PC-9 (cell line): Measurements from ENCODE around the gene SPACA7. TPM values are rescaled to one million over a fixed set of nuclear protein-coding genes. Genes with fewer than 3 reads are reported as not detected.

Experiments used
- BruUV-seq: library from RNA; stranded (reverse); fragments of 400-500 nt; replicated peaks from 2 replicates; lab custom pipeline; 2021; lab: Mats Ljungman, UMichigan
- CTCF ChIA-PET: fragments of 300-600 bp; sonication (Branson Sonifier 250); formaldehyde crosslinking; loops from one replicate; lab custom pipeline; 2022; ENCODE audit warnings: antibody characterized with exemption; lab: Charles Lee
- POLR2A ChIA-PET: fragments of 300-600 bp; sonication (Branson Sonifier 250); formaldehyde crosslinking; loops from one replicate; lab custom pipeline; 2022; ENCODE audit warnings: antibody characterized with exemption; ENCODE audit not compliant: unreplicated experiment; lab: Charles Lee
- DNase-seq, 2 experiments: peaks; one replicate each; pipeline versions ENCODE4 v3.0.0 to v3.0.0-alpha.2; 2015 to 2022; ENCODE audit warnings: mixed read lengths in 1 of 2
- H2AFZ ChIP-seq: fragments of 200-600 bp; sonication (generic); 2 replicates; pipeline ENCODE4 v1.8.1; 2017; ENCODE audit warnings: antibody characterized with exemption
- H3F3A ChIP-seq: fragments of 200-600 bp; sonication (generic); 2 replicates; pipeline ENCODE4 v1.8.1; 2017; ENCODE audit warnings: antibody characterized with exemption, mild to moderate bottlenecking, low read depth; ENCODE audit not compliant: insufficient read depth
- H3K27ac ChIP-seq: fragments of 200-600 bp; sonication (generic); 2 replicates; pipeline ENCODE4 v1.6.1; 2016; ENCODE audit warnings: mixed run types
- H3K27me3 ChIP-seq: fragments of 200-600 bp; sonication (generic); 2 replicates; pipeline ENCODE4 v1.6.1; 2016; ENCODE audit warnings: low read depth, mixed run types; ENCODE audit not compliant: insufficient read depth
- H3K36me3 ChIP-seq: fragments of 200-600 bp; sonication (generic); 2 replicates; pipeline ENCODE4 v1.6.1; 2016; ENCODE audit warnings: low read depth, mixed run types
- H3K4me1 ChIP-seq: fragments of 200-600 bp; sonication (generic); replicated peaks from 2 replicates; pipeline ENCODE4 v1.6.1; 2016; ENCODE audit warnings: mixed run types; ENCODE audit not compliant: insufficient read depth
- H3K4me2 ChIP-seq: fragments of 200-600 bp; sonication (generic); 2 replicates; pipeline ENCODE4 v1.6.1; 2017; ENCODE audit warnings: mixed run types
- H3K4me3 ChIP-seq: fragments of 200-600 bp; sonication (generic); 2 replicates; pipeline ENCODE4 v1.6.1; 2016; ENCODE audit warnings: mixed run types
- H3K79me2 ChIP-seq: fragments of 200-600 bp; sonication (generic); 2 replicates; pipeline ENCODE4 v1.6.1; 2017; ENCODE audit warnings: low read depth, mixed run types
- H3K9me2 ChIP-seq: fragments of 200-600 bp; sonication (generic); 2 replicates; pipeline ENCODE4 v1.8.1; 2017; ENCODE audit warnings: mild to moderate bottlenecking; ENCODE audit not compliant: insufficient read depth
- H3K9me3 ChIP-seq: fragments of 200-600 bp; sonication (generic); 2 replicates; pipeline ENCODE4 v1.8.1; 2016; ENCODE audit warnings: low read depth; ENCODE audit not compliant: insufficient read depth
- H4K20me1 ChIP-seq: fragments of 200-600 bp; sonication (generic); 2 replicates; pipeline ENCODE4 v1.8.1; 2017; ENCODE audit not compliant: insufficient read depth
- EZH2 ChIP-seq: fragments of 200-600 bp; sonication (generic); IDR thresholded peaks from 2 replicates; pipeline ENCODE4 v1.8.0; 2017; ENCODE audit warnings: antibody characterized with exemption, low read depth
- intact Hi-C: fragments of 100-400 bp; cut with micrococcal nuclease; formaldehyde crosslinking; loops from one replicate; pipeline ENCODE4 v1.10.0; 2022; ENCODE audit not compliant: unreplicated experiment
- total RNA-seq: library from RNA; stranded (reverse); gene quantifications from 2 replicates; pipeline ENCODE4 v1.2.3, GENCODE V29; 2021
- TF ChIP-seq, protein P1 (sequence below): fragments of 200-600 bp; sonication (generic); conservative IDR thresholded peaks from 2 replicates; pipeline ENCODE4 v1.6.1; 2017; ENCODE audit warnings: mixed run types, antibody characterized with exemption, mild to moderate bottlenecking, moderate library complexity

The SPACA7 gene
- total RNA-seq, 1 experiment from 2014 or later = not detected

DNA sequence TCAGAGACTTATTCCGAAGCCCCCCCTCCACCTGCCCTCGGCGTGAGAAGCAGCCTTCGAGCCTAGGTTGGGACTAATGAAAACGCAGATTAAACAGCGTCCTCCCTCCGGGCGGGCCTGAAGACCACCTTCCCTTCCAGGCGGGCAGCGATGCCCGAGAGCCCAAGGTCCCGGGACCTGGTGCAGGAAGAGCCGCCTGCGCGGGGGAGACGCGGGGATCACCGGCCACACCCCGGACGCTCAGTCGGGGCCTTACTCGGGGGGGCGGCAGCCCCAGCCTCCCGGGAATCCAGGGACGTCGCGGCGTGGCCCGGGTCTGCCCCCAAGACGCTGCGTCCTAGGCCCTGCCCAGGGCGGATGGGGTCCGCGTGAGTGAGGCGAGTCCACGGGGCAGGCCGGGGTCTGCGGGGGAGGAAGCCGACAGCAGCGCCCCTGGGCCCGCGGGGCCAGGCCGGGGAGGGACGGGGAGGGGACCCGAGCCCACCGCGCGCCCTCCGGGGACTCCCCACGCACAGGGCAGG, 33.3 kb upstream of the SPACA7 start:
- TF ChIP-seq EZH2 = no peak
- TF ChIP-seq, protein P1, sequence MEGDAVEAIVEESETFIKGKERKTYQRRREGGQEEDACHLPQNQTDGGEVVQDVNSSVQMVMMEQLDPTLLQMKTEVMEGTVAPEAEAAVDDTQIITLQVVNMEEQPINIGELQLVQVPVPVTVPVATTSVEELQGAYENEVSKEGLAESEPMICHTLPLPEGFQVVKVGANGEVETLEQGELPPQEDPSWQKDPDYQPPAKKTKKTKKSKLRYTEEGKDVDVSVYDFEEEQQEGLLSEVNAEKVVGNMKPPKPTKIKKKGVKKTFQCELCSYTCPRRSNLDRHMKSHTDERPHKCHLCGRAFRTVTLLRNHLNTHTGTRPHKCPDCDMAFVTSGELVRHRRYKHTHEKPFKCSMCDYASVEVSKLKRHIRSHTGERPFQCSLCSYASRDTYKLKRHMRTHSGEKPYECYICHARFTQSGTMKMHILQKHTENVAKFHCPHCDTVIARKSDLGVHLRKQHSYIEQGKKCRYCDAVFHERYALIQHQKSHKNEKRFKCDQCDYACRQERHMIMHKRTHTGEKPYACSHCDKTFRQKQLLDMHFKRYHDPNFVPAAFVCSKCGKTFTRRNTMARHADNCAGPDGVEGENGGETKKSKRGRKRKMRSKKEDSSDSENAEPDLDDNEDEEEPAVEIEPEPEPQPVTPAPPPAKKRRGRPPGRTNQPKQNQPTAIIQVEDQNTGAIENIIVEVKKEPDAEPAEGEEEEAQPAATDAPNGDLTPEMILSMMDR = no peak
- no peak for DNase-seq
- ChIA-PET CTCF (no interaction called here), POLR2A (no interaction called here)
- Histone ChIP-seq H3K27me3 (peaks cover 96% of the 10 kb centered on the region), H3F3A (no peaks in the 10 kb centered on the region), H4K20me1 (0 out of 2 replicates have a peak, but pooled peaks cover 4% of the 10 kb centered on the region), H3K9me3 (no peaks in the 10 kb centered on the region), H3K4me2 (no peak overlapping the region), H2AFZ (no peak overlapping the region), H3K79me2 (no peaks in the 10 kb centered on the region), H3K36me3 (no peaks in the 10 kb centered on the region), H3K9me2 (no peaks in the 10 kb centered on the region), H3K27ac (no peak overlapping the region), H3K4me3 (no peak overlapping the region), H3K4me1 (no peaks in the 10 kb centered on the region)
- intact Hi-C loops = no loop called here
- no TSS peak for BruUV-seq

DNA sequence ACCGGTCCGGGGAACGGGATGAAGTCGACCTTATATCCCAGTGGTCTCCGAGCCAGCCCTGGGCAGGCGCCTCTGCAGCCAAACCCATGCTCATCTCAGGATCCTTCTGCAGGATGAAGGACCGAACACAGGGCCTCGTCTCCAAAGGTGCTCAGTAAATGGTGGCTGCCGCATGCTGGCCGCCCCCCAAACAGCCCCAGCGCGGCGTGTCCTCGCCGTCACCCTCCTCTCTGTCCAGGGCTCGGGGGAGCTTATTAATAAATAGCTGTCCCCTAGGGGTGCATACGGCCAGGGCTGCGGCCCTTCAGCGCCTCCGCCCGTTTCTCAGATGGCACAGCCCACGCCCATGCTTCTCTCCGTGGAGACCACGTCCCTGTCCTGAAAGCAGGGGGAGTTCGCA, 32.6 kb upstream of the SPACA7 start:
- H3K4me2 ChIP-seq = no peak overlapping the region
- no peaks in the 10 kb centered on the region for H3K4me1 ChIP-seq
- H4K20me1 ChIP-seq = 0 out of 2 replicates have a peak, but pooled peaks cover 4% of the 10 kb centered on the region
- CTCF ChIA-PET = no interaction called here
- H3K27me3 ChIP-seq = peaks cover 97% of the 10 kb centered on the region
- no peak overlapping the region for H3K4me3 ChIP-seq
- H3K9me2 ChIP-seq = no peaks in the 10 kb centered on the region
- POLR2A ChIA-PET = no interaction called here
- DNase-seq = no peak
- H3K36me3 ChIP-seq = no peaks in the 10 kb centered on the region
- no peaks in the 10 kb centered on the region for H3K79me2 ChIP-seq
- intact Hi-C loops = no loop called here
- no peaks in the 10 kb centered on the region for H3F3A ChIP-seq
- H3K9me3 ChIP-seq = no peaks in the 10 kb centered on the region
- no TSS peak for BruUV-seq
- no peak overlapping the region for H3K27ac ChIP-seq
- TF ChIP-seq, protein P1 = no peak
- TF ChIP-seq EZH2 = no peak; the same call in 1 of the 2 replicates
- H2AFZ ChIP-seq = no peak overlapping the region

DNA sequence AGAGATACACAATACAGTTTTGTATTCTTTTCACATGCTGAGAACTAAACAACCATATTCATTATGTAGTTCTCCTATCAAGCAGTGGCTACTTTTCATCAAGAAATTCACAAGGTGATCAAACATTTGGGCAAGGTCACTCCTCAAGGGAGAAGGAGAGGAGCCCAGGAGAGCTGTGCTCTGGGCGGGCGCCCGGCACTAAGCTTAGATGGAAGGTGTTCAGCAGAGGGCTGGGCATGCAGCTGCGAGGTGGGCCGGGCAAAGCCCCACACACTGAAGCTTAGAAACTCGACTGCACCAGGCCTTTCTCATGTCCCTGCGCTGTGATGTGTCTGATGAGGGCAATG, 30.4 kb upstream of the SPACA7 start:
- H3K27me3 ChIP-seq = peaks cover 98% of the 10 kb centered on the region
- no TSS peak for BruUV-seq
- H3K4me3 ChIP-seq = no peak overlapping the region
- no peak overlapping the region for H3K4me2 ChIP-seq
- ChIA-PET CTCF (no interaction called here), POLR2A (no interaction called here)
- H4K20me1 ChIP-seq = 0 out of 2 replicates have a peak, but pooled peaks cover 4% of the 10 kb centered on the region
- H3K27ac ChIP-seq = no peak overlapping the region
- H3F3A ChIP-seq = no peaks in the 10 kb centered on the region
- no peaks in the 10 kb centered on the region for H3K4me1 ChIP-seq
- H2AFZ ChIP-seq = no peak overlapping the region
- no peaks in the 10 kb centered on the region for H3K79me2 ChIP-seq
- no peak for TF ChIP-seq EZH2
- TF ChIP-seq, protein P1 = no peak
- no peaks in the 10 kb centered on the region for H3K9me3 ChIP-seq
- no peak for DNase-seq
- intact Hi-C loops = no loop called here
- H3K9me2 ChIP-seq = no peaks in the 10 kb centered on the region
- H3K36me3 ChIP-seq = no peaks in the 10 kb centered on the region
